ENCODE results near the gene CENPF. TPM values are rescaled to one million over a fixed set of nuclear protein-coding genes. Genes with fewer than 3 reads are reported as not detected.

Gene CENPF
- total RNA-seq, 1 donor from 2014 or later = 20.8 TPM

DNA sequence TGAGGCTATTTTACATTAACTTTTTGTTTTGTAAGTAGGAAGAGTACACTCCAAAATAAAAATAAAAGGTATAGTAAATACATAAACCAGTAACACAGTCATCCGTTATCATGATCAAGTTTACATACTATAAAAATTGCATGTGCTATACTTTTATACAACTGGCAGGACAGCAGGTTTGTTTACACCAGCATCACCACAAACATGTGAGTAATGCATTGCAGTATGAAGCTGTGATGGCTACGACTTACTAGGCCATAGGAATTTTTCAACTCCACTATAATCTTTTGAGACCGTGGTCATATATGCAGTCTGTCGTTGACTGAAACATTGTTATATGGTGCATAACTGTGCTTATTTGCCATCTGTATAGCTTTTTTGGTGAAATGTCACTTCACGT, 106.2 kb downstream of the CENPF start:
- no peaks in the 10 kb centered on the region for H3K4me1 Mint-ChIP-seq (ENCODE audit: unreplicated experiment)
- no peak for TF ChIP-seq CTCF (IDR thresholded peaks at IDR 0.05; ENCODE audit: unreplicated experiment)
- DNase-seq (ENCODE audit: low spot score) = no peak
- H3K27ac Mint-ChIP-seq (ENCODE audit: unreplicated experiment) = no peak overlapping the region
- no peaks in the 10 kb centered on the region for H3K27me3 Mint-ChIP-seq (ENCODE audit: unreplicated experiment)
- no peaks in the 10 kb centered on the region for H3K36me3 Mint-ChIP-seq (ENCODE audit: low read depth, unreplicated experiment)
- H3K9me3 Mint-ChIP-seq (ENCODE audit: unreplicated experiment) = no peaks in the 10 kb centered on the region
- no peak overlapping the region for H3K4me3 Mint-ChIP-seq (ENCODE audit: unreplicated experiment)

DNA sequence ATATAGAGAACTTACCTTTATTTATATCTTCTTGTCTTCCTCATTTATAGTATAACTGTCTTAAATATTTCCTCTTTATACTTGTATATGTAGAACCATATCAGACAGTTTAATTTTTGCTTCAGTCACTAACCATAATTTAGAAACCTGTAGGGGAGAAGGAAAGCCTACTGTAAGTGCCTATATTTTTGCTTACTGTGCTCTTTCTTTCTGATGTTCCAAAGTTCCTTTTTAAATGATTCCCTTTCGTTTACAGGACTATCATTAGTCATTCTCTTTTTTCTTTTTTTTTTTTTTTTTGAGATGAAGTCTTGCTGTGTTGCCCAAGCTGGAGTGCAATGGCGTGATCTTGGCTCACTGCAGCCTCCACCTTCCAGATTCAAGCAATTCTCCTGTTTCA, 109.7 kb downstream of the CENPF start:
- TF ChIP-seq CTCF (IDR thresholded peaks at IDR 0.05; ENCODE audit: unreplicated experiment) = no peak

More for the DNA sequence above, 109.7 kb downstream of the CENPF start:
- no peaks in the 10 kb centered on the region for H3K4me1 Mint-ChIP-seq (ENCODE audit: unreplicated experiment)
- no peak for DNase-seq (ENCODE audit: low spot score)
- no peak overlapping the region for H3K4me3 Mint-ChIP-seq (ENCODE audit: unreplicated experiment)
- no peak overlapping the region for H3K27ac Mint-ChIP-seq (ENCODE audit: unreplicated experiment)
- no peaks in the 10 kb centered on the region for H3K9me3 Mint-ChIP-seq (ENCODE audit: unreplicated experiment)
- H3K36me3 Mint-ChIP-seq (ENCODE audit: low read depth, unreplicated experiment) = no peaks in the 10 kb centered on the region
- H3K27me3 Mint-ChIP-seq (ENCODE audit: unreplicated experiment) = no peaks in the 10 kb centered on the region

Other genes starting within 250 kb of the CENPF start
- gene PTPN14, start 51.6 kb upstream of the CENPF start, total RNA-seq (ENCODE audit: unreplicated experiment) = 46.3 TPM